Neuronal stem cell (in vitro differentiated cells): ENCODE data around the gene COG8.

Experiments
- DNase-seq: peaks from one replicate; pipeline ENCODE4 v3.0.0-alpha.2; 2013; ENCODE audit warnings: low spot score
- H2AFZ ChIP-seq: one replicate; pipeline ENCODE4 v1.6.1; 2013; ENCODE audit warnings: mild to moderate bottlenecking, low read length, inconsistent platforms
- H2AK5ac ChIP-seq: 2 replicates; pipeline ENCODE4 v1.6.1; 2013; ENCODE audit warnings: low read depth, mild to moderate bottlenecking, inconsistent platforms, low read length, moderate library complexity, mixed read lengths
- H2BK120ac ChIP-seq: 2 replicates; pipeline ENCODE4 v1.6.1; 2013; ENCODE audit warnings: low read depth, mild to moderate bottlenecking, inconsistent platforms, low read length, moderate library complexity, mixed read lengths
- H2BK12ac ChIP-seq: one replicate; pipeline ENCODE4 v1.6.1; 2013; ENCODE audit warnings: low read length, inconsistent platforms
- H2BK15ac ChIP-seq: 2 replicates; pipeline ENCODE4 v1.6.1; 2013; ENCODE audit warnings: mild to moderate bottlenecking, low read length, inconsistent platforms, mixed read lengths
- H2BK5ac ChIP-seq: one replicate; pipeline ENCODE4 v1.6.1; 2013; ENCODE audit warnings: inconsistent platforms, mild to moderate bottlenecking, low read length, moderate library complexity
- H3K14ac ChIP-seq: one replicate; pipeline ENCODE4 v1.6.1; 2013; ENCODE audit warnings: low read length, inconsistent platforms
- H3K18ac ChIP-seq: 2 replicates; pipeline ENCODE4 v1.6.1; 2013; ENCODE audit warnings: low read length, inconsistent platforms
- H3K23ac ChIP-seq: 2 replicates; pipeline ENCODE4 v1.6.1; 2013; ENCODE audit warnings: low read depth, mild to moderate bottlenecking, mixed read lengths, low read length, inconsistent platforms; ENCODE audit not compliant: poor library complexity
- H3K27ac ChIP-seq: replicated peaks from 3 replicates; pipeline ENCODE4 v1.5.1; 2013; ENCODE audit warnings: low read length, inconsistent platforms
- H3K27me3 ChIP-seq, 3 experiments: 2 replicates each; pipeline ENCODE4 v1.6.1; 2013; ENCODE audit warnings: low read length in 3 of 3, mild to moderate bottlenecking in 2 of 3, inconsistent platforms in 1 of 3, low read depth in 1 of 3, mixed read lengths in 1 of 3, moderate library complexity in 1 of 3; ENCODE audit not compliant: control insufficient read depth in 3 of 3, insufficient read depth in 3 of 3
- H3K36me3 ChIP-seq, 2 donors: replicated peaks in 1 of 2; 2 replicates each; pipeline ENCODE4 v1.6.1; 2013; ENCODE audit warnings: low read length in 2 of 2; ENCODE audit not compliant: control insufficient read depth in 2 of 2, insufficient read depth in 2 of 2
- H3K4ac ChIP-seq: 2 replicates; pipeline ENCODE4 v1.6.1; 2013; ENCODE audit warnings: inconsistent platforms, mild to moderate bottlenecking, low read length, moderate library complexity
- H3K4me1 ChIP-seq, 2 donors: 1 replicate in 1 of 2; 2 replicates in 1 of 2; pipeline ENCODE4 v1.6.1; 2013; ENCODE audit warnings: low read length in 2 of 2, low read depth in 1 of 2; ENCODE audit not compliant: control insufficient read depth in 2 of 2, insufficient read depth in 1 of 2
- H3K4me2 ChIP-seq: one replicate; pipeline ENCODE4 v1.6.1; 2013; ENCODE audit warnings: mild to moderate bottlenecking, low read length, inconsistent platforms; ENCODE audit not compliant: insufficient read depth, poor library complexity, severe bottlenecking
- H3K4me3 ChIP-seq, 2 donors: 2 replicates each; pipeline ENCODE4 v1.5.1; 2013; ENCODE audit warnings: low read length in 2 of 2, mild to moderate bottlenecking in 2 of 2, inconsistent platforms in 1 of 2, moderate library complexity in 1 of 2
- H3K79me1 ChIP-seq: one replicate; pipeline ENCODE4 v1.6.1; 2013; ENCODE audit warnings: low read depth, mild to moderate bottlenecking, inconsistent platforms, low read length, moderate library complexity
- H3K9ac ChIP-seq: one replicate; pipeline ENCODE4 v1.6.1; 2013; ENCODE audit warnings: mild to moderate bottlenecking, low read depth, low read length, inconsistent platforms; ENCODE audit not compliant: poor library complexity
- H3K9me3 ChIP-seq, 2 donors: replicated peaks in 1 of 2; 2 replicates each; pipeline versions ENCODE3 to v1.6.1; 2013; ENCODE audit warnings: low read length in 2 of 2, mild to moderate bottlenecking in 2 of 2, inconsistent platforms in 1 of 2, low read depth in 1 of 2, mixed read lengths in 1 of 2, moderate library complexity in 1 of 2; ENCODE audit not compliant: control insufficient read depth in 2 of 2, insufficient read depth in 1 of 2
- H4K8ac ChIP-seq: one replicate; pipeline ENCODE4 v1.6.1; 2013; ENCODE audit warnings: low read depth, mild to moderate bottlenecking, inconsistent platforms, low read length, moderate library complexity
- H4K91ac ChIP-seq: one replicate; pipeline ENCODE4 v1.6.1; 2013; ENCODE audit warnings: low read length, low read depth, mild to moderate bottlenecking, inconsistent platforms; ENCODE audit not compliant: poor library complexity
- WGBS, 2 donors: extraction: QIAGEN DNeasy Blood & Tissue Kit; methylation state at CpG; one replicate each; pipeline ENCODE4 v1.1.7; 2013; ENCODE audit warnings: missing lambda C conversion rate in 2 of 2, mixed read lengths in 1 of 2; ENCODE audit not compliant: insufficient read length in 2 of 2, insufficient replicate concordance in 1 of 2; ENCODE audit errors: extremely low coverage in 2 of 2; 5-methylcytosine and 5-hydroxymethylcytosine counted together

Gene COG8

GRCh38 chr16:69327585-69328310, 11.6 kb downstream of the COG8 start:
- Histone ChIP-seq H2AFZ (no peak overlapping the region), H3K4me2 (no peak overlapping the region), H2BK15ac (no peak overlapping the region), H2BK120ac (no peak overlapping the region), H3K4me3 (no peak overlapping the region), H2AK5ac (no peak overlapping the region), H3K14ac (no peak overlapping the region), H3K4ac (no peak overlapping the region), H3K4me1 (peaks cover 15 to 16% of the 10 kb centered on the region in 2 donors), H3K36me3 (peaks cover 50 to 89% of the 10 kb centered on the region in 2 donors), H2BK5ac (no peak overlapping the region), H3K27me3 (no peaks in the 10 kb centered on the region), H3K27ac (no peak overlapping the region), H3K79me1 (peaks cover 28% of the 10 kb centered on the region), H2BK12ac (no peak overlapping the region), H4K8ac (no peak overlapping the region), H3K23ac (no peak overlapping the region), H3K9me3 (peaks cover 0 to 2% of the 10 kb centered on the region in 2 donors), H4K91ac (no peak overlapping the region), H3K18ac (no peak overlapping the region), H3K9ac (no peak overlapping the region)
- DNase-seq, result no peak
- no CpG with 5 or more reads among the region's 14 CpGs for WGBS, 2 donors

DNA sequence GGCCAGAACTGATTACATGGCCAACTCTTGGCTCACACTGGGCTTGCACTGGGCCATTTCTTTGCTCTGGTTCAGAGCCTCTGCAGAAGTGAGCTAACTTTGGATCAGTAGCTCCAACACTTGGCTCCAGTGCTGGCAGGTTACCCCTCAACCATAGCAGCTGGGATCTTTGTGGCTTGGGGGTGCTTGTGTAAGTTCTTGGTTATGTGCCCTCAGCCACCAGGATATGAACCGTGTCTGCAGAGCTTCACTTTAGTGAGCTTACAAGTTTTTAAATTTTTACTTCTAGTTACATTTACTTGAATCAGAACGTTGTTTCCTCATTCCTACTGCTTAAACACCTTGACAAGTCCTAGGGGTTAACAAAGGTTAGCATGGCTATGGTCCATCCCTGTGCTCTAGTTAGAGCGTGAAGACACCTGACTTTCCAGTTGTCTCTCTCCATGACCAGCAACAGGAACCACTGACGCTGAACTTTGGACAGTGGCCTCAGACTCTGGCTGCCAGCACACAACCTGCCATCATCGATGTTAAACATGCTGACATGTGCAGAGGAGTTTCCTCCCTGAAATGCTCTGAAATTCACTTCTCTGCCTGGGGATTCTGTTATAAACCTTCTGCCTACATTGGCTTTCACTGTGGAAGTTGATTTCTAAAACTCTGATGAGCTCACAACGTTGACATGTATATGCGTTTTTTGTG, 13.0 kb downstream of the COG8 start:
- H2BK12ac ChIP-seq, result no peak overlapping the region
- WGBS, 2 donors, result no CpG with 5 or more reads among the region's 7 CpGs
- peaks cover 13 to 16% of the 10 kb centered on the region in 2 donors for H3K4me1 ChIP-seq
- H2BK15ac ChIP-seq, result no peak overlapping the region
- no peak overlapping the region for H3K18ac ChIP-seq
- DNase-seq, result no peak
- H4K91ac ChIP-seq, result no peak overlapping the region
- H3K79me1 ChIP-seq, result peaks cover 26% of the 10 kb centered on the region
- no peak overlapping the region for H4K8ac ChIP-seq
- H3K23ac ChIP-seq, result no peak overlapping the region
- H3K14ac ChIP-seq, result no peak overlapping the region
- no peak overlapping the region for H3K4me2 ChIP-seq
- no peak overlapping the region for H3K9ac ChIP-seq
- no peak overlapping the region for H3K4me3 ChIP-seq
- peaks cover 56 to 89% of the 10 kb centered on the region in 2 donors for H3K36me3 ChIP-seq
- no peak overlapping the region for H2BK5ac ChIP-seq
- no peak overlapping the region for H3K27ac ChIP-seq
- H2AK5ac ChIP-seq, result no peak overlapping the region
- H3K4ac ChIP-seq, result no peak overlapping the region
- H2AFZ ChIP-seq, result no peak overlapping the region
- no peaks in the 10 kb centered on the region for H3K27me3 ChIP-seq
- H2BK120ac ChIP-seq, result no peak overlapping the region
- H3K9me3 ChIP-seq, result peaks cover 0 to 2% of the 10 kb centered on the region in 2 donors

- H3K9me3 ChIP-seq, result peaks cover 0 to 2% of the 10 kb centered on the region in 2 donors
- H2BK12ac ChIP-seq, result no peak overlapping the region
- no peak overlapping the region for H2AK5ac ChIP-seq
- H2BK15ac ChIP-seq, result no peak overlapping the region
- H3K4me2 ChIP-seq, result no peak overlapping the region
- DNase-seq, result no peak
- H3K4me1 ChIP-seq, result peaks cover 11 to 13% of the 10 kb centered on the region in 2 donors
- H3K27me3 ChIP-seq, result no peaks in the 10 kb centered on the region
- WGBS, 2 donors, result no CpG with 5 or more reads among the region's 6 CpGs
- H3K23ac ChIP-seq, result no peak overlapping the region
- no peak overlapping the region for H2BK5ac ChIP-seq
- no peak overlapping the region for H4K91ac ChIP-seq
- H4K8ac ChIP-seq, result no peak overlapping the region
- no peak overlapping the region for H3K18ac ChIP-seq
- no peak overlapping the region for H3K27ac ChIP-seq
- H2AFZ ChIP-seq, result no peak overlapping the region
- H3K4me3 ChIP-seq, result no peak overlapping the region
- H3K79me1 ChIP-seq, result peaks cover 26% of the 10 kb centered on the region
- no peak overlapping the region for H3K9ac ChIP-seq
- no peak overlapping the region for H2BK120ac ChIP-seq
- H3K14ac ChIP-seq, result no peak overlapping the region
- H3K4ac ChIP-seq, result no peak overlapping the region
- H3K36me3 ChIP-seq, result peaks cover 61 to 89% of the 10 kb centered on the region in 2 donors
Observed at GRCh38 chr16:69325784-69326171, 13.6 kb downstream of the COG8 start.

- H3K27me3 ChIP-seq, result no peaks in the 10 kb centered on the region
- no peak overlapping the region for H2BK12ac ChIP-seq
- peaks cover 72 to 98% of the 10 kb centered on the region in 2 donors for H3K36me3 ChIP-seq
Observed at GRCh38 chr16:69324585-69325253, 14.6 kb downstream of the COG8 start.

More at GRCh38 chr16:69324585-69325253, 14.6 kb downstream of the COG8 start:
- Histone ChIP-seq H3K9ac (no peak overlapping the region), H3K23ac (no peak overlapping the region), H3K14ac (no peak overlapping the region), H4K8ac (no peak overlapping the region), H3K9me3 (peaks cover 0 to 2% of the 10 kb centered on the region in 2 donors), H4K91ac (no peak overlapping the region), H2AFZ (no peak overlapping the region), H3K4me3 (no peak overlapping the region), H3K27ac (no peak overlapping the region), H2AK5ac (no peak overlapping the region), H3K4ac (no peak overlapping the region), H3K4me2 (no peak overlapping the region), H3K79me1 (peaks cover 21% of the 10 kb centered on the region), H2BK120ac (no peak overlapping the region), H2BK5ac (no peak overlapping the region), H2BK15ac (no peak overlapping the region), H3K4me1 (peaks cover 8 to 13% of the 10 kb centered on the region in 2 donors), H3K18ac (no peak overlapping the region)
- DNase-seq, result no peak
- no CpG with 5 or more reads among the region's 10 CpGs for WGBS, 2 donors
